OCI-LY1 (cell line): ENCODE measurements around the gene DMRT3.

Experiments used
- H2AFZ ChIP-seq: fragments of 200-600 bp; sonication (generic), shearing (Covaris generic); 2 replicates; pipeline ENCODE4 v1.6.0; 2014; ENCODE audit warnings: antibody characterized with exemption, mild to moderate bottlenecking, low read length
- H3F3A ChIP-seq: fragments of 200-600 bp; sonication (generic), shearing (Covaris generic); 2 replicates; pipeline ENCODE4 v1.6.0; 2014; ENCODE audit warnings: mild to moderate bottlenecking, antibody characterized with exemption, low read length, moderate library complexity; ENCODE audit not compliant: insufficient read depth
- H3K27ac ChIP-seq: fragments of 200-600 bp; sonication (generic); 2 replicates; pipeline ENCODE4 v1.5.1; 2014; ENCODE audit warnings: low read length, mixed run types, mild to moderate bottlenecking, low read depth; ENCODE audit not compliant: poor library complexity, severe bottlenecking
- H3K27me3 ChIP-seq: fragments of 200-600 bp; sonication (generic); 2 replicates; pipeline ENCODE4 v1.6.0; 2014; ENCODE audit warnings: antibody characterized with exemption, mild to moderate bottlenecking, low read length, moderate library complexity; ENCODE audit not compliant: insufficient read depth
- H3K36me3 ChIP-seq: fragments of 200-600 bp; sonication (generic); 2 replicates; pipeline ENCODE4 v1.6.1; 2014; ENCODE audit warnings: mild to moderate bottlenecking, antibody characterized with exemption, low read length, moderate library complexity, mixed read lengths; ENCODE audit not compliant: insufficient read depth
- H3K4me1 ChIP-seq: fragments of 200-600 bp; sonication (generic); 2 replicates; pipeline ENCODE4 v1.5.1; 2014; ENCODE audit warnings: mild to moderate bottlenecking, low read length, moderate library complexity; ENCODE audit not compliant: insufficient read depth, severe bottlenecking
- H3K4me2 ChIP-seq: fragments of 200-600 bp; sonication (generic), shearing (Covaris generic); 2 replicates; pipeline ENCODE4 v1.6.1; 2014; ENCODE audit warnings: low read length
- H3K4me3 ChIP-seq: fragments of 200-600 bp; sonication (generic); 2 replicates; pipeline ENCODE4 v1.5.1; 2014; ENCODE audit warnings: low read length, low read depth, mild to moderate bottlenecking, mixed read lengths; ENCODE audit not compliant: poor library complexity, severe bottlenecking
- H3K79me2 ChIP-seq: fragments of 200-600 bp; shearing (Covaris generic); 2 replicates; pipeline ENCODE4 v1.6.1; 2016; ENCODE audit warnings: mixed run types, low read length, mixed read lengths; ENCODE audit not compliant: insufficient read depth
- H3K9ac ChIP-seq: fragments of 200-600 bp; sonication (generic), shearing (Covaris generic); 2 replicates; pipeline ENCODE4 v1.6.1; 2014; ENCODE audit warnings: mild to moderate bottlenecking, low read length, mixed read lengths
- H3K9me2 ChIP-seq: fragments of 200-600 bp; sonication (generic), shearing (Covaris generic); 2 replicates; pipeline ENCODE4 v1.6.1; 2014; ENCODE audit warnings: low read depth, mild to moderate bottlenecking, low read length, mixed read lengths
- H3K9me3 ChIP-seq: fragments of 200-600 bp; shearing (Covaris generic); 2 replicates; pipeline ENCODE4 v1.6.1; 2014; ENCODE audit warnings: low read length, mixed read lengths
- H4K20me1 ChIP-seq: fragments of 200-600 bp; sonication (generic), shearing (Covaris generic); 2 replicates; pipeline ENCODE4 v1.6.0; 2016; ENCODE audit warnings: mild to moderate bottlenecking, low read length; ENCODE audit not compliant: insufficient read depth
- EZH2 ChIP-seq: fragments of 200-600 bp; sonication (generic), shearing (Covaris generic); IDR thresholded peaks from 2 replicates; pipeline ENCODE4 v1.8.0; 2017; ENCODE audit warnings: borderline replicate concordance, mixed run types, mild to moderate bottlenecking, antibody characterized with exemption, low read length, moderate library complexity, mixed read lengths
- TF ChIP-seq, protein P1 (sequence below): fragments of 200-600 bp; sonication (generic), shearing (Covaris generic); IDR thresholded peaks from 2 replicates; pipeline ENCODE4 v1.5.1; 2017; ENCODE audit warnings: mild to moderate bottlenecking, antibody characterized with exemption, low read length, moderate library complexity, mixed read lengths

Gene DMRT3, protein sequence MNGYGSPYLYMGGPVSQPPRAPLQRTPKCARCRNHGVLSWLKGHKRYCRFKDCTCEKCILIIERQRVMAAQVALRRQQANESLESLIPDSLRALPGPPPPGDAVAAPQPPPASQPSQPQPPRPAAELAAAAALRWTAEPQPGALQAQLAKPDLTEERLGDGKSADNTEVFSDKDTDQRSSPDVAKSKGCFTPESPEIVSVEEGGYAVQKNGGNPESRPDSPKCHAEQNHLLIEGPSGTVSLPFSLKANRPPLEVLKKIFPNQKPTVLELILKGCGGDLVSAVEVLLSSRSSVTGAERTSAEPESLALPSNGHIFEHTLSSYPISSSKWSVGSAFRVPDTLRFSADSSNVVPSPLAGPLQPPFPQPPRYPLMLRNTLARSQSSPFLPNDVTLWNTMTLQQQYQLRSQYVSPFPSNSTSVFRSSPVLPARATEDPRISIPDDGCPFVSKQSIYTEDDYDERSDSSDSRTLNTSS

DNA sequence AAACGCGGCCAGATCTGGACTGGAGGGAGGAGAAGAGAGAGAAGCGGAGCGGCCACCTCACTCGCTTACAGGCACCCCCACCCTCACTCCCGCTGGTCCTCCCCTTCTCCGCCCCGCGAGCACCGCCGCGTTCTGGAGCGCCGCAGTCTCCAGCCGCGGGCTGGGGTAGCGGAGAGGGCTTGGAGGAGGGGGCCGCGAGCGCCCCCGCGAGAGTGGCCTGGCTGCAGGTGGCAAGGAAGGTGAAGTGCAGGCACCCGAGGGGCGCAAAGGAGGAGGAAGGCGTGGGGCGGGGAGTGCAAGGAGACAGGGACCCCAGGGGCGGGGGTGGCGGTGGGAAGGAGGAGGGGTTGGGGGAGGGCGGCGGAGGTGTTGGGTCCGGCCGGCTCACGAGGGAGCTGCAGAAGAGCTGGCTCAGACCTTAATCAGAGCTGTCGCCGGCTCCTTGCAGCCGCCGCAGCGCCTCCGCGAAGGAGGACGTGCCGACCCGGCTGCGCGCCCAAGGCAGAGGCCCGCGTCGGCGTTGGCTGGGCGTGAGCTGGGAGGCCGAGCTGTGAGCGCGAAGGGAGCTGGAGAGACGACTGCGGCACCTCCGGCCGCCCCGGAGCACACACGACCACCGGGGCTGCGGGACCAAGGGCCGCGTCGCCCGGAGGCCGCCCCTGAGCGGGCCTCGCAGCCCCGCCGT is at the start of gene DMRT3:
Gene DMRT3, plus strand, starts transcription at position 398 of the 685 bp plus-strand sequence. CDS start 347 bp downstream, outside the sequence.
- TF ChIP-seq EZH2: no peak
- TF ChIP-seq, protein P1, sequence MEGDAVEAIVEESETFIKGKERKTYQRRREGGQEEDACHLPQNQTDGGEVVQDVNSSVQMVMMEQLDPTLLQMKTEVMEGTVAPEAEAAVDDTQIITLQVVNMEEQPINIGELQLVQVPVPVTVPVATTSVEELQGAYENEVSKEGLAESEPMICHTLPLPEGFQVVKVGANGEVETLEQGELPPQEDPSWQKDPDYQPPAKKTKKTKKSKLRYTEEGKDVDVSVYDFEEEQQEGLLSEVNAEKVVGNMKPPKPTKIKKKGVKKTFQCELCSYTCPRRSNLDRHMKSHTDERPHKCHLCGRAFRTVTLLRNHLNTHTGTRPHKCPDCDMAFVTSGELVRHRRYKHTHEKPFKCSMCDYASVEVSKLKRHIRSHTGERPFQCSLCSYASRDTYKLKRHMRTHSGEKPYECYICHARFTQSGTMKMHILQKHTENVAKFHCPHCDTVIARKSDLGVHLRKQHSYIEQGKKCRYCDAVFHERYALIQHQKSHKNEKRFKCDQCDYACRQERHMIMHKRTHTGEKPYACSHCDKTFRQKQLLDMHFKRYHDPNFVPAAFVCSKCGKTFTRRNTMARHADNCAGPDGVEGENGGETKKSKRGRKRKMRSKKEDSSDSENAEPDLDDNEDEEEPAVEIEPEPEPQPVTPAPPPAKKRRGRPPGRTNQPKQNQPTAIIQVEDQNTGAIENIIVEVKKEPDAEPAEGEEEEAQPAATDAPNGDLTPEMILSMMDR: no peak
- no peak within 1 kb of the TSS for H3K4me2 ChIP-seq

DNA sequence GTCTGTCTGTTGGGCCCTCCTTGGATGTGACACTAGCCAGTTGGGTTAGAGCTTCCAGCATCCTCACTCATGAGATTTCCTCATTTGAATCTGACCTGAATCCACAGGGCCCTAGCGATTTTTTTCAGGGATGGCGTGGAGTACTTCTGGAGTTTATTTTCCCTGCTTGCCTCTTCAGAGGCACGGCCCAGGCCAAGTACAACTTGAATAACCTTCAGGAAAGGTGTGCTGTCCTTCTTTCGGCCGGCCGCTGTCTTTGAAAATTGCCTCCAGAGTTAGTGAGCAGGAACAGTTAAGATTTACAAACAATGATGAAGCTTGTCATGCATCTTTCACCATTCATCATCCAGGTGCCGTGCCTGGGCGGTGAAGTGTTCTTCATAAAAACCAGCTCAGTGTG is 49.5 kb upstream of the DMRT3 start:
- Histone ChIP-seq H4K20me1 (no peaks in the 10 kb centered on the region), H3K9me2 (no peaks in the 10 kb centered on the region), H3K4me1 (no peaks in the 10 kb centered on the region), H3K4me3 (no peak overlapping the region), H3F3A (no peaks in the 10 kb centered on the region), H3K79me2 (no peaks in the 10 kb centered on the region), H2AFZ (no peak overlapping the region), H3K27ac (no peak overlapping the region), H3K36me3 (no peaks in the 10 kb centered on the region), H3K4me2 (no peak overlapping the region), H3K27me3 (no peaks in the 10 kb centered on the region), H3K9me3 (no peaks in the 10 kb centered on the region), H3K9ac (no peak overlapping the region)
- TF ChIP-seq, protein P1: no peak
- no peak for TF ChIP-seq EZH2

More for the DNA sequence above, at the start of gene DMRT3:
- no peaks in the 10 kb centered on the region for H4K20me1 ChIP-seq
- no peaks in the 10 kb centered on the region for H3K79me2 ChIP-seq
- H3K4me1 ChIP-seq: no peaks in the 10 kb centered on the region
- no peak within 1 kb of the TSS for H3K9ac ChIP-seq
- no peaks in the 10 kb centered on the region for H3K9me2 ChIP-seq
- no peak within 1 kb of the TSS for H3K4me3 ChIP-seq
- H2AFZ ChIP-seq: no peak within 1 kb of the TSS
- no peaks in the 10 kb centered on the region for H3K36me3 ChIP-seq
- H3K9me3 ChIP-seq: no peaks in the 10 kb centered on the region
- no peaks in the 10 kb centered on the region for H3F3A ChIP-seq
- no peak within 1 kb of the TSS for H3K27ac ChIP-seq
- H3K27me3 ChIP-seq: no peaks in the 10 kb centered on the region

DNA sequence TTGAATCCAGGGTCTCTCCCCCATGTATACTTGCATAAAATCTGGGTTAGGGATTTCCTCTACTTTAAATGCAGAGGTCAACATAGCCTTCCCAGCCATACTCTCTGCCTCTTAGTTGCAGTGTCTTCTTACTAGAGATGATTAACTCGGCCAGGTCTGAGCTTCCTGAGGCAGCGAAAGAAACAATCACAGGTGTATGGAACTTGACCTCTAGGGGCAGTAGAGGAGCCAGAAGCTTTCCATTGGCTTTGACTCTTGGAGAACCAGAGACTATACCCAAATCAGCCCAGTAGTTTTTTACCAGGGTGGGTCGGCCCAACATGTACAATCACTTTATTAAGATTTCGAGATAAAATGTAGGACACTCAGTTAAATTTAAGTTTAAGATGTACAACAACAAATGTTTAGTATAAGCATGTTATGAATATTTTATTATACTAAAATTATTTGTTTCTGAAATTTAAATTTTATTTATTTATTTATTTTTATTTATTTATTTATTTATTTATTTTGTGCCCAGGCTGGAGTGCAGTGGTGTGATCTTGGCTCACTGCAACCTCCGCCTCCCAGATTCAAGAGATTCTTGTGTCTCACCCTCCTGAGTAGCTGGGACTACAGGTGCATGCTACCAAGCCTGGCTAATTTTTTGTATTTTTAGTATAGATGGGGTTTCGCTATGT is 48.0 kb upstream of the DMRT3 start:
- Histone ChIP-seq H3K27me3 (no peaks in the 10 kb centered on the region), H3K4me1 (no peaks in the 10 kb centered on the region), H3F3A (no peaks in the 10 kb centered on the region), H3K36me3 (no peaks in the 10 kb centered on the region), H4K20me1 (no peaks in the 10 kb centered on the region), H3K79me2 (no peaks in the 10 kb centered on the region), H3K9ac (no peak overlapping the region), H3K9me3 (no peaks in the 10 kb centered on the region), H3K27ac (no peak overlapping the region), H3K4me3 (no peak overlapping the region), H2AFZ (no peak overlapping the region), H3K9me2 (no peaks in the 10 kb centered on the region), H3K4me2 (no peak overlapping the region)
- TF ChIP-seq, protein P1: peak; percentile 57
- no peak for TF ChIP-seq EZH2
